OCI-LY1 (cell line): ENCODE data around the gene DDX59.

Experiments
- H2AFZ ChIP-seq: fragments of 200-600 bp; sonication (generic), shearing (Covaris generic); 2 replicates; pipeline ENCODE4 v1.6.0; 2014; ENCODE audit warnings: antibody characterized with exemption, mild to moderate bottlenecking, low read length
- H3F3A ChIP-seq: fragments of 200-600 bp; sonication (generic), shearing (Covaris generic); 2 replicates; pipeline ENCODE4 v1.6.0; 2014; ENCODE audit warnings: mild to moderate bottlenecking, antibody characterized with exemption, low read length, moderate library complexity; ENCODE audit not compliant: insufficient read depth
- H3K27ac ChIP-seq: fragments of 200-600 bp; sonication (generic); 2 replicates; pipeline ENCODE4 v1.5.1; 2014; ENCODE audit warnings: low read length, mixed run types, mild to moderate bottlenecking, low read depth; ENCODE audit not compliant: poor library complexity, severe bottlenecking
- H3K27me3 ChIP-seq: fragments of 200-600 bp; sonication (generic); 2 replicates; pipeline ENCODE4 v1.6.0; 2014; ENCODE audit warnings: antibody characterized with exemption, mild to moderate bottlenecking, low read length, moderate library complexity; ENCODE audit not compliant: insufficient read depth
- H3K36me3 ChIP-seq: fragments of 200-600 bp; sonication (generic); 2 replicates; pipeline ENCODE4 v1.6.1; 2014; ENCODE audit warnings: mild to moderate bottlenecking, antibody characterized with exemption, low read length, moderate library complexity, mixed read lengths; ENCODE audit not compliant: insufficient read depth
- H3K4me1 ChIP-seq: fragments of 200-600 bp; sonication (generic); 2 replicates; pipeline ENCODE4 v1.5.1; 2014; ENCODE audit warnings: mild to moderate bottlenecking, low read length, moderate library complexity; ENCODE audit not compliant: insufficient read depth, severe bottlenecking
- H3K4me2 ChIP-seq: fragments of 200-600 bp; sonication (generic), shearing (Covaris generic); 2 replicates; pipeline ENCODE4 v1.6.1; 2014; ENCODE audit warnings: low read length
- H3K4me3 ChIP-seq: fragments of 200-600 bp; sonication (generic); 2 replicates; pipeline ENCODE4 v1.5.1; 2014; ENCODE audit warnings: low read length, low read depth, mild to moderate bottlenecking, mixed read lengths; ENCODE audit not compliant: poor library complexity, severe bottlenecking
- H3K79me2 ChIP-seq: fragments of 200-600 bp; shearing (Covaris generic); 2 replicates; pipeline ENCODE4 v1.6.1; 2016; ENCODE audit warnings: mixed run types, low read length, mixed read lengths; ENCODE audit not compliant: insufficient read depth
- H3K9ac ChIP-seq: fragments of 200-600 bp; sonication (generic), shearing (Covaris generic); 2 replicates; pipeline ENCODE4 v1.6.1; 2014; ENCODE audit warnings: mild to moderate bottlenecking, low read length, mixed read lengths
- H3K9me2 ChIP-seq: fragments of 200-600 bp; sonication (generic), shearing (Covaris generic); 2 replicates; pipeline ENCODE4 v1.6.1; 2014; ENCODE audit warnings: low read depth, mild to moderate bottlenecking, low read length, mixed read lengths
- H3K9me3 ChIP-seq: fragments of 200-600 bp; shearing (Covaris generic); 2 replicates; pipeline ENCODE4 v1.6.1; 2014; ENCODE audit warnings: low read length, mixed read lengths
- H4K20me1 ChIP-seq: fragments of 200-600 bp; sonication (generic), shearing (Covaris generic); 2 replicates; pipeline ENCODE4 v1.6.0; 2016; ENCODE audit warnings: mild to moderate bottlenecking, low read length; ENCODE audit not compliant: insufficient read depth
- CTCF ChIP-seq: fragments of 200-600 bp; sonication (generic), shearing (Covaris generic); IDR thresholded peaks from 2 replicates; pipeline ENCODE4 v1.5.1; 2017; ENCODE audit warnings: mild to moderate bottlenecking, antibody characterized with exemption, low read length, moderate library complexity, mixed read lengths
- EZH2 ChIP-seq: fragments of 200-600 bp; sonication (generic), shearing (Covaris generic); IDR thresholded peaks from 2 replicates; pipeline ENCODE4 v1.8.0; 2017; ENCODE audit warnings: borderline replicate concordance, mixed run types, mild to moderate bottlenecking, antibody characterized with exemption, low read length, moderate library complexity, mixed read lengths

Gene DDX59

GRCh38 chr1:200694738-200695137 is 25.0 kb upstream of the DDX59 start:
- no peaks in the 10 kb centered on the region for H3K36me3 ChIP-seq
- no peaks in the 10 kb centered on the region for H3F3A ChIP-seq
- no peaks in the 10 kb centered on the region for H3K9me3 ChIP-seq
- H3K9ac ChIP-seq = no peak overlapping the region
- H3K9me2 ChIP-seq = no peaks in the 10 kb centered on the region
- no peak overlapping the region for H2AFZ ChIP-seq
- H3K27ac ChIP-seq = no peak overlapping the region
- H3K4me3 ChIP-seq = no peak overlapping the region
- H3K27me3 ChIP-seq = no peaks in the 10 kb centered on the region
- H3K4me2 ChIP-seq = no peak overlapping the region
- H4K20me1 ChIP-seq = no peaks in the 10 kb centered on the region
- no peaks in the 10 kb centered on the region for H3K4me1 ChIP-seq
- TF ChIP-seq CTCF (no peak), EZH2 (no peak)
- no peaks in the 10 kb centered on the region for H3K79me2 ChIP-seq

GRCh38 chr1:200693327-200693726 is 23.6 kb upstream of the DDX59 start:
- no peak overlapping the region for H3K9ac ChIP-seq
- no peaks in the 10 kb centered on the region for H4K20me1 ChIP-seq
- TF ChIP-seq CTCF (no peak), EZH2 (no peak)
- H3K79me2 ChIP-seq = no peaks in the 10 kb centered on the region
- H3K9me3 ChIP-seq = no peaks in the 10 kb centered on the region
- no peak overlapping the region for H3K4me3 ChIP-seq
- H3K9me2 ChIP-seq = no peaks in the 10 kb centered on the region
- no peaks in the 10 kb centered on the region for H3K36me3 ChIP-seq
- H3K4me1 ChIP-seq = no peaks in the 10 kb centered on the region
- H2AFZ ChIP-seq = no peak overlapping the region
- H3K27me3 ChIP-seq = no peaks in the 10 kb centered on the region
- no peak overlapping the region for H3K27ac ChIP-seq
- H3K4me2 ChIP-seq = no peak overlapping the region
- no peaks in the 10 kb centered on the region for H3F3A ChIP-seq

GRCh38 chr1:200692316-200692715 is 22.6 kb upstream of the DDX59 start:
- Histone ChIP-seq H2AFZ (no peak overlapping the region), H3K36me3 (no peaks in the 10 kb centered on the region), H3K4me3 (no peak overlapping the region), H4K20me1 (no peaks in the 10 kb centered on the region), H3K27ac (no peak overlapping the region), H3K4me2 (no peak overlapping the region), H3F3A (no peaks in the 10 kb centered on the region), H3K9ac (no peak overlapping the region), H3K79me2 (no peaks in the 10 kb centered on the region), H3K27me3 (no peaks in the 10 kb centered on the region), H3K9me3 (no peaks in the 10 kb centered on the region), H3K4me1 (no peaks in the 10 kb centered on the region), H3K9me2 (no peaks in the 10 kb centered on the region)
- TF ChIP-seq CTCF (no peak), EZH2 (no peak)
